GM21360 (cell line): Measurements from ENCODE around the gene ROGDI.
A peak's percentile ranks its signal among the peaks of the same experiment; 100 is the strongest.

ENCODE experiments used
- ATAC-seq: cut with Tn5 transposase; IDR thresholded peaks from one replicate; pipeline ENCODE4 v1.9.1; 2021; ENCODE audit warnings: mild to moderate bottlenecking, moderate library complexity; ENCODE audit not compliant: unreplicated experiment

Gene ROGDI, protein sequence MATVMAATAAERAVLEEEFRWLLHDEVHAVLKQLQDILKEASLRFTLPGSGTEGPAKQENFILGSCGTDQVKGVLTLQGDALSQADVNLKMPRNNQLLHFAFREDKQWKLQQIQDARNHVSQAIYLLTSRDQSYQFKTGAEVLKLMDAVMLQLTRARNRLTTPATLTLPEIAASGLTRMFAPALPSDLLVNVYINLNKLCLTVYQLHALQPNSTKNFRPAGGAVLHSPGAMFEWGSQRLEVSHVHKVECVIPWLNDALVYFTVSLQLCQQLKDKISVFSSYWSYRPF

GRCh38 chr16:4801962-4802658 lies at the start of gene ROGDI:
TSS of gene ROGDI (minus strand) at chr16:4802633. CDS start at chr16:4802571, 62 bp downstream.
- peak; percentile 47 for ATAC-seq

- no peak for ATAC-seq
Measured at GRCh38 chr16:4850211-4850610, 47.8 kb upstream of the ROGDI start.

DNA sequence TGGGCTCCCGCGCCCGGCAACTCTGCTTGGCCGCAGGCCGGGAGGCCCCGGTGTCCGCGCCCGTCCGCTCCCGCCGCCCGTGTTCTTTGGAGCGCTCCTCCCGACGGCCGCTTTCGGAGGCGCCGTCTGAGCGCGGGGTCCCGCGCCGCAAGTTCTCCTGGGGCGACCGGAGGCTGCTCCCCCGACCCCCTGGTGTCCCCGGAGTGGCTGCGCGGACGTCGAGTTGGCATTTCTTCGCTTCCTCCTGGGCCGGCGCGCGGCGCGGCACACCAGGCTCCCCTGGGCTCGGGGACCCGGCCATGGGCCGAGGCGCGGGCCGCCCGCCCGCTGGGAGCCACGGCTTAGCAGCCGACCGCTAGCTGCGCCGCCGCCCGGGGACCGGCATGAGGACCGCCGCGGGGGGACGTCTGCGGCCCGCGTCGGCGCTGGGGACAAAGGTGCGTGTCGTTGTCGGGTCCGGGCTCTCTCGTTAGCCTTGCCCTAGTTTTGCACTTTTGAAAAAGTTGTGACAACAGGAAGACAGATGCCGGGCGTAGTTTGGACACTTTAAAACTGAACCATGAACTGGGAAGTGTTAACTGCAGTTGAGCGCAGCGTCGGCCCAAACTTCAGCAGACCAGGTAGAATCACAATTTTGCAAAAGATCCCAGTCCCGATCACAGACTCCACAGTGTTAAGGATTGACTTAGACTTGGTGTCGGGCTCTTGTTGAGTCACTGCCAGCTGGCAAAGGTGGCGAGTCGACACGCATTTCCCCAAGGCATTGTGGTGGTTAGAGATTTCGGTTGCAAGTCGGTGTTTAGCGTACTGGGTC lies 45.5 kb upstream of the ROGDI start:
- ATAC-seq = peak; percentile 21

DNA sequence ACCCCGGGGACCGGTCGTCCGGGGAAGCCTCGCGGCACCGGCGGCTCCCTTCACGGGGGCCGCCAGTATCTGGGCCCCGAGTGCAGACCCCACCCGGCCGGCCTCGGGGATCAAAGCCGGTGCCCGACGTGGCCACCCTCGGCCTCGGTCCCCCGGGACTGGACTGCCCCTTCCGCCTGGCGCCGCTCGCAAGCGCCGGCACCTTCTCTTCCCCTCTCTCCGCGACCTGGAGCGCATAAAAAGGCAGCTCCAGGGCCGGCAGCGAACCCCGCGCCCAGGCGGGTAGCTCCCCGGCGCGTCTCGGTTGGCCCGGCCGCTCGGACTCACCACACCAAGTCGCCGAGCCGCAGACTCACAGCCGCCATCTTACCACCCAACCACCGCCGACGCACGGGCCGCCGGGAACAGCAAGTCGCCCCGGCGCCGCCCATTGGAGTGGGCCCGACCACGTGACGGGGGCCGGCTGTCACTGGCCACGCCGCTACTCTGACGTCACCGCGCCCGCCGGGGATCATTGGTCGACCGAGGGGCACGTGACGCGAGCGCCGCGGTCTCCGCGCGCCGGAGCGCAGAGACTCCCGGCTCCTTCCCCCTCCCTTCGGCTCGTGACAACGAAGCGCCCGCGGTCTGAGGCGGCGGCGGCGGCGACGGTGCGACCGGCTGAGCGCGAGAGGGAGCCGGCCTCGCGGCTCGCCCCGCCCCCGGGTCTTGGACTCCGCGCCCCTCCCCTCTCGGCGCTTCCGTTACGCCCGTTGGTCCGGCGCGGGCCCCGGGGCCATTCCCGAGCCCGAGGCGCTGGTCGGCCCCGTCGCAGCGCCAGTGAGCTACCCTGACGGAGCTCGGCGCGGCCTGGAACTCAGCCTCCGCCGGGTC lies 44.7 kb upstream of the ROGDI start, which contains the start of the genes GLYR1 and UBN1:
Gene GLYR1, minus strand, starts transcription at position 388 of the 873 bp plus-strand sequence. Its CDS starts 23 bp downstream, at position 365.
Gene UBN1, plus strand, starts transcription at position 581 of the 873 bp plus-strand sequence. CDS start 5,437 bp downstream, outside the sequence.
- peak; percentile 87 for ATAC-seq

- ATAC-seq = peak; percentile 2
Measured at GRCh38 chr16:4846503-4846900, 44.1 kb upstream of the ROGDI start.

- no peak for ATAC-seq
Measured at GRCh38 chr16:4840984-4841383, 38.6 kb upstream of the ROGDI start.

- no peak for ATAC-seq
Measured at GRCh38 chr16:4839942-4840341, 37.5 kb upstream of the ROGDI start.

- no peak for ATAC-seq
Measured at GRCh38 chr16:4837733-4838501, 35.5 kb upstream of the ROGDI start.

- ATAC-seq = no peak
Measured at GRCh38 chr16:4836727-4837126, 34.3 kb upstream of the ROGDI start.

DNA sequence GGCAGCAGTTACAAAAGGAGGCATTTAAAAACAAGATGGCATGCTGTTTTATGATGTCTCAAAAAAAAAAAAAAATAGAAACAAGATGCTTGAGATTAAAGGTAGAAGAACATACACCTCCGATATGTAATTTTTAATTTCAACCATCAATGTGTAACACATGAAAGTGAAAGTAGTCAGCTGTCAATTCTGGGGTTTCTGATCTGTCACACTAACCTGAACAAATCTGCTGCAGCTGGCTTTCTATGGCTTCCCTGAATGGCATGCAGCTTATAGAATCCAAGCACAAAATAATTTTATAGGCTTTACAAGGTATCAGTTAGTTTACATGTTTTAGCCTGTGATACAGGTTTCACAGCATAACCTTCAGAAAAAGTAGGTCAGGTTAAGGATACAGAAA lies 31.2 kb upstream of the ROGDI start:
- ATAC-seq = no peak

GRCh38 chr16:4832698-4833343 lies 30.4 kb upstream of the ROGDI start:
- ATAC-seq = no peak

DNA sequence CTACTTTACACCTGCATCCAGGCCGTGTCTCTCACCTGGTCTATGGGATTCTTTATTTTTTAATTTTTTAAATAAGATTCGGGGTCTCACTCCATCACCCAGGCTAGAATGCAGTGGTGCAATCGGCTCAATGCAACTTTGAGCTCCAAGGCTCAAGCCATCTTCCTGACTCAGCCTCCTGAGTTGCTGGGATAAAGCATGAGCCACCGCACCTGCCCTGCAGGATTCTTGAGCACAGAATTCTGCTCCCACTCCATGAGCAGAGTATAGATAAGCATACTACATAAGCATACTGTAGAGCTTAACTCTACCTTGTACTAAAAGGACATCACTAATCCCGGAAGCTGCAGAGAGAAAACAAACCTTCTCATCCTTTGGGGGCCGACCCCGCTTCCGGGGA lies 29.2 kb upstream of the ROGDI start:
- ATAC-seq = no peak

DNA sequence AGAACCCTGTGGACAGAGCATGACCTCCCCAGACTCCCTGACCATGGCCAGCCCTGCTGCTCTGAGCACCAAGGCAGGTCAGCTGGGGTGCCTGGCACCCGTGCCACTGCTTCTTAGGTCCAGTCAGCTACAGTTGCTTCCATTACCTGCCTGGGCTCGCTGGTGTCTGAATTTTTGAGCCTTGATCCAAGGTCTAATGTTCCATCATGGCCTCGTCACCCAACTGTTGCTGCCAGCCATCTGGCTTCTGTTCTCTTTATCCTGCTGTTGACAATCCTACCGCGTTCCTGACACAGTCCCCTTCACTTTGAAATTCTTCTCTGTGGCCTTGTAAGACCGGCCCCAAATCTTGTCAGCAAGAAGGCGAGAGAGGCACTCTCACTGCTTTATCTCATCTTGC lies 28.0 kb upstream of the ROGDI start:
- ATAC-seq = no peak

DNA sequence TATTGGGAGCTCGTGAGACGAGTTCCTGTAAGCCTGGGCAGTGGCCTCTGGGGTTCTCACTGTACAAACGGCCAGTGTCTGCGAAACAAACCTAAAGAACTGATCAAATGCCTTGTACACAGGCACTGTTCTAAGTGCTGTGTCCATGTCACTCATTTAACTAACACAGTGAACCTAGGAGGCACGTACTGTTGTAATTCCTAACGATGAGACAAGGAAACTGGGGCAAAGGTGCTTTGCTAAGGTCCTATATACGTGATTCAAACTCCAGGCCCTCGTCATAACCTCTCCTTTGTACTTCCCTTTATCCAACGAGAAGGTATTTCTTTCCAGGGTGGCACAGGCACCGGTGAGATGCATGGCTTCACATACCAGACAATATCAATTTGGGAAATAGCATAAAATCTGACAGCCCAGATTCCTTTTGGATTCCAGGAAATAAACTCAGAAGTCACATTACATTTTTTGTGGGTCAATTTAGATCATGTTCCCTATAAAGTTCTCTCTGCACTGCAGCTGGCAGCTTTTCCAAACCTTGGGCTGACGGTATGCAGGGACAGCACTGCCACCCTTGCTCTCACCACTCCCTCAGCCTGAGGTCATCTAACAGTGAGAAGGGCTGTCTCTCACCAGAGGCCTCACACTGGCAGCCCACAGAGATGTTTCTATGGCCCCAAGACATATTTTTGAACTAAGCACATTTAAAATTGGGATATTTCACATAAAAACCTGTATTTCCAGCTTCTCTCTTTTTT lies 26.3 kb upstream of the ROGDI start:
- no peak for ATAC-seq

- ATAC-seq = no peak
Measured at GRCh38 chr16:4826980-4827379, 24.5 kb upstream of the ROGDI start.

DNA sequence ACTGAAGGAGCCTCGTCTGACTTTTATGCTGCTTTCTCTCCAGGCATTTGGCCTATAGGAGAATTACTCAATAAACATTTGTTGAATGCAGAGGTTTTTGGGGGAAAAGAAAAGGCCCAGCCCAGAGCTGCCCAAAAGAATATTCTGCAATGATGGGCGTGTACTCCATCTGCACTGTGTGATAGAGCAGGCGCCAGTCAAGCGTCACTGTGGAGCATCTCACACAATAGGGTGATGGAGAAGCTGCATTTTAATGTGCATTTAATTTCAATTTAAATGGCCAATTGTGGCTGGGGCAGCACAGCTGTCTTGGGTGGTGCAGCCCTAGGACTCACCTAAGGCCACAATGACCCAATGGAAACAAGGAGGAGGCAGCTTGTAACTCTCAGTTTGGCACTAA lies 24.1 kb upstream of the ROGDI start:
- ATAC-seq = no peak

DNA sequence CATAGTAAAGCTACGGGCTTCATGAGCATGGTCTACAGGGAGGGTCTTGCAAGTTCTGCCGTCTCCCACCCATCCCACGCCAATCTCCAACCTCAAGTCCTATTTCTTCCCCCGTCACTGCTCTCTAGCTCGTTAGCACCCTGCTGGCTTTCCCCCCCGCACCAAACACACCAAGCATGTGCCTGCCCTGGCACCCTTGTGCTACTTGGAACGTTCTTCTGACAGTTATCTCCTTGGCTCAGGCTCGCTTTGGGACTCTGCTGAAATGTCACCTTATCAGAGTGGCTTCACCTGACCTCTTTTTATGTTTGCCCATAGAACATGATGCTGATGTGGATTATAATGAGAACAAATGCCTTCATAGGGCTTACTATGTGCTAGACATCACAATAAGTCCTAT lies 22.8 kb upstream of the ROGDI start:
- ATAC-seq = no peak

GRCh38 chr16:4820652-4821051 lies 18.2 kb upstream of the ROGDI start:
- no peak for ATAC-seq
